ENCODE data around the gene HNRNPAB.
"Not testable (repeated sequence)": the region's sequence is repeated elsewhere in the genome, so short reads cannot be mapped to it uniquely, and the experiment has no call there.

HNRNPAB gene

DNA sequence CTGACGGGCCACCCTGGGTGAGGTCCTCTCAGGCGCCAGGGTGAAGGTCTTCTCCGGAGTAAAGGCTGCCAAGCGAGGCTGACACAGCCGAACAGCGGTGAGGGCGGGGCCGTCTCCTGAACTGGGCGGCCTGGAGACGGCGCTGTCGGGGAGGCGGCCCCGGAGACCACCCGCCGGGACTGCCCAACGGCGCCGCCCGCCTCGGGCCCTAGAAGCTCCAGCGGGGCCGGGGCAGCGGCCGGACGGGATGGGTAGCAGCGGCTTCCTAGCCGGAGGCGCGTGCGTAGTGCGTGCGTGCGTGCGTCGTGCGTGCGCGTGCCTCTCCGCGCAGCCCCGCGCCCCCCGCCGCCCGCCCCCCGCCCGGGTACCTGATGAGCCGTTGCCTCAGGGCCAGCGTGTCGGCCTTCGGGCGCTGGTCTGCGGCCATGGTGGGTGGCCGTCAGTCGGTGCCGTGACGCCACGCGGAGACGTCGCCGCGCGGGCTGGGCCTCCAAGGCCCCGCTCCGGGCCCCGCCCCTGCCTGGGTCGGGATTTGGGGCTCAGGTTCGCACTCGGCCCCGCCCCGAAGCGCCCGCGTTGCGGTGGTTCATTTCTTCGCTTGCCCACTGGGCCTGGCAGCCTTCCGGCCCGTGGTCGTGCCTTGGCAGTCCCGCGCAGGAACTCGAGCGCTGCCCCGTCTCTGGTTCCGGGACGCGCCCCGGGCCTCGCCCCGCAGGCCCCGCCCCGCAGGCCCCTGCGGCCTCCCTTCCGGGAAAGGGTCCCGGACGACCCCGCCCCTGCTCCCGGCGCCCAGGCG lies 28.0 kb downstream of the HNRNPAB start, which contains the start of gene PHYKPL:
PHYKPL (minus strand) TSS at position 679 of the 796 bp plus-strand sequence; CDS start at position 427, 252 bp downstream.
- DNase-seq, result peak; percentile 80

DNA sequence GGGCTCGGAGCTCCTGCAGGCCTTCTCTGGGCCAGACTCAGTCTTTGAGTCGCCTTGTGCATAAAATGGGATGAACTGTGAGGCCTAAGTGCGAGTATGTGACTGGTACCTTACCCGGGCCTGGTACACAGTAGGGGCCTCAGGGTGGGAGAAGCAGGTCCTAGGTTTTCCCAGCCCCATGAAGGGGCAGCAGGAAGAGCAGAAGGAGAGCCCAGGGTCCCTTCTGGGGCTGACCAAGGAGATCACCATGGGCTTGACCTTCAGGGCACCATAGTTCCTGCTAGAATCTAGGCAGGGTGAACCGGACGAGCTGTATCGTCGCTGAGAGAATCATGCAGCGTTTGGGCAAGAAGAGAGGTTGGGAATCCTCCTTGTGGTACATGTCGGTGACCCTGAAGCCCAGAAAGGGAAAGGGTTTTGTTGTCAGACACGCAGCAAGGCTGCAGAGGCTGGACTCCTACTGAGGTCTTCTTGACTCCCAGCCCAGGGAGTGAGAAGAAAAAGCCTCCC lies 28.6 kb downstream of the HNRNPAB start:
- no peak for DNase-seq

DNA sequence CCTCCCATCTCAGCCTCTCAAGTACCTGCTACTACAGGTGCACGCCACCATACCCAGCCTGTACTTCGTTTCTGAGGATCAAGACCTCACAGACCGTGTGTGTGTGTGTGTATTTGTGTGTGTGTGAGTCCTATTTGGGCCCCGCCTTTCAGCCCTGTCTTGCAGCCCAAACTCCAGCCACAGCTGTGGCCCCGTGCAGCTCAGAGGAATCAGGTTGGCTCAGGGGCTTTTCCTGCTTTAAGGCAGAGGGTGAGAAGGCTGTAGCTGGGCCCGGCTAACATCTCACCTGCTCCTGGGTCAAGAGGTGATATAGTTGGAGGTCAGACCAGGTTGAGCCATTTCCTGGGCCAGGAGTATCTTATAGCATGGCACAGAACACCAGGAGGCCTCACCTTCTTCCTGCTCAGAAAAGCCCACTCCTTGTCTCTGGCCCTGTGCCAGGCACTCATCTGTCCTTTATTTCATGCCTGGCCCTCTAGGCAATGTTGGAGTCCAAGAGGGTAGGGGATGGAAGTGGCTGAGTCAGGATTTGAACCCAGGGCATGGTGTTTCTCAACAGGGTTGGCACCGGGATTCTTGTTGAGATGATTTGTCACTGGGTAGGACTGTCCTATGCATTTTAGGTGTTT lies 29.9 kb downstream of the HNRNPAB start:
- no peak for DNase-seq

DNA sequence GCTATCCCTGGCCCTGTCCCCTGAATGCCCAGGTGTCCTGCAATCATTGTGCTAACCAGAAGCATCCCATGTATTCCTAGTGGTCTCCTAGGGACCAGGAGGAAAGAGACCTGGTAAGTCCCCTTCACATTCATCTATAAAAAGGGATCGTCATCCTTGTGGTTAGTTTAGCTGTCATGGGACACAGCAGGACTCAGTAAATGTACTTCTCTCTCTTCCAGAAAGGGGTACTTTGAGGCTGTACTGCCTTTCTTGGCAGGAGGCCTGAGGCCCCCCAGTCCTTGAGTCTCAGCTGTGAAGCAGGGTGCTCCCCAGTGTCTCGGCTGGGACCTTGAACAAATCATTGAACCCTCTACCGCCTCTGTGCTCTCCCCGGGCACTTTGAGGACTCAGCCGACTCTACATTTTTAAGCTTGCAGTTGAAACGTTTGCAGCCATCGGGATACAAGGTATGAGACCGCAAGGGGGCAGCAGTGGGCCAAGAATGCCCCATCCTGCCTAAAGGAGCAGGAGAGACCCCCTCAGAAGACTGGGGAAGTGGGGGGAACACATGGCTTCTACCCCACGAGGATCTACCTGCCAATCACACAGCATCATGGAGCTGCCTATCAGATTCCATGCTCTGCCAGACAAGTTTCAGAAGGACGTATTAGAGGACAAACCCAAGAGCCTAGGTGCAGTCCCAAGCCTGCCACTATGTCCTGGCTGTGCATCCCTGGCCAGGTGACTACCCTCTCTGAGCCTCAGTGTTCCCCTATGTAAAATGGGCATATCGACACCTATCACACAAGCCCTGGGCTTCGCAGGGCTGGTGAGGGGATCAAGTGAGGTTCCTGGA lies 30.6 kb downstream of the HNRNPAB start:
- DNase-seq, result peak; percentile 94

DNA sequence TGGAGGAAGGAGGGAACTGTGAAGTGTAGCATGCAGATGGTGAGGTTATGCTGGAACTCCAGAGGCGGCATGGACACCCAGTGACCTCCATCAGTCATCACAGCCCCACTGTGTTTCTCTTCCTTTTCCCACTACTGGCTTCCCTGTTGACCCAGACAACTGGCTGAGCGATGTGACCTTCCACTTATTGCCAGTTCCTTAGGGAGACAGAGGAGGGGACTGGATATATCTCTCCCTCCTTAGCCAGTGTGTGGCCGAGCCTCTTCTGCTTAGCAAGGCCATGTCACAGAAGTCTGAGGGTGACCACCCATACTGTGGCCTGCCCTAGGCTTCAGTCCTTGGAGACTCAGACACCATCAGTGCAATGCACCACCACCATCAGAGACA lies 31.2 kb downstream of the HNRNPAB start:
- no peak for DNase-seq

DNA sequence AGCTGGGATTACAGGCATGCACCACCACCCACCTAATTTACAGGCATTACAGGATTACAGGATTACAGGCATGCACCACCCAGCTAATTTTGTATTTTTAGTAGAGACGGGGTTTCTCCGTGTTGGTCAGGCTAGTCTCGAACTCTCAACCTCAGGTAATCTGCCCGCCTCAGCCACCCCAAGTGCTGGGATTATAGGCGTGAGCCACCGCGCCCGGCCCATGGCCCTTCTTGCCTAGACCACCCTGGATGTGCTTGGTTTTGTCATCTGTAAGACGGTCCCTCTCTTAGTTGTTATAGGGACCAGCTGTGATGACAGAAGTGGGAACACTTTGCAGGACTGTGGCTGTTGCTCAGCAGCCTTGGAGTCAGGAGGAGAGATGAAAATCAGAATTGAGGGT lies 31.8 kb downstream of the HNRNPAB start:
- no peak for DNase-seq

DNA sequence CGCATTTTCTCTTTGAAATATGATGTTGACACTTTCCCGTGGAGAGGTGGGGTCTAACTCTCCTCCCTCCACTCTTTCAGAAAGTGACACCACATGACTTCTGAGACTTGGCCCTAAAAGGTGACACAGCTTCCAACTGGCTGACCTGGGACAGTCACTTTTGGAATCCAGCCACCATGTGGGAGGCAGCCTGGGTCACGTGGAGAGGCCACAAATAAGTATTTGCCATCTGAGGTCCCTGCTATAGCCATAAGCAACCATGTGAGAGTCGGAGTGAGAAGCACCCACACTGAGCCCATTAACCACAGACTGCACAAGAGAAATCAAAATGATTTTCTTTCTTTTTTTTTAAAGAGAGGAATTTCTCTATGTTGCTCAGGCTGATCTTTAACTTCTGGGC lies 32.3 kb downstream of the HNRNPAB start:
- no peak for DNase-seq

DNA sequence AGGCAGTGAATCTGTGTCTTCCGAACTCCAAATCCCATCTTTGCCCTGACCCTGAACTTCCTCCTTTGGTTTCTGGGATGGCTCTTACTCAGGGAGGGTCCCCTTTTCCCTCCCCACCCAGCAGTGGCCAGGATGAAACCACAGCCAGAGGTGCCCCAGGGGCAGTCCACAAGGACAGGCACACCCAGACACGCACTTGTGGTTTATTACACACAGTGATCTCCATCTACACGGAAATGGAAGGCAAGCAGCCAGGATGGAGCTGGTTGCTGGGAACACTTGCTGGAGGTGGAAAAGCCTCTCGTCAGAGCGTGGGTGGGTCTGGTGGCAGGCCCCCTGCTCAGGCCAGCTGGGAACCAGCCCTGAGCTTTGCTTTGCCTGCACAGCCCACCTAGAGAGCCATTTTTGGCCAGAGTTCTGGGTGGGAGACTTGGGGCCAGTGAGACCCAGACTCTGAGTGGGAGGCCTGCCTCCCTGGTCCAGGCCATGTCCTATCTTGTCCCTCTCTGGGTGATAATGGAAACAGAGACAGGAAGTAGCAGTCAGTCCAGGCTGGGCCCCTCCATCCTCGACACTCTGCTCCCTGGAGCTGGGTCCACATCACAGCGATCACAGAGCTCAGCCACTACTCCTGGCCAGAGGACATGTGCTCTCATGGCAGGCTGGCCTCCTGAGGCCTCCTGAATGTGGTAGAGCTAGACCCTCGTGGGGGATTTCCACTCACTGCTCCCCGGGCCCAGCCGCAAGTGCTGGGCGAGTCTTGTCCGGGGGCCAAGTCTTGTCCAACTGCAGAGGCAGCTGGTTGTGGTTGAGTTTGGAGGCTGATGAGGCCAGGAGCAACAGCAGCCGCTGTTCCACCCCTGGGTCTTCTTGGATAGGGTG lies 33.3 kb downstream of the HNRNPAB start:
- no peak for DNase-seq

DNA sequence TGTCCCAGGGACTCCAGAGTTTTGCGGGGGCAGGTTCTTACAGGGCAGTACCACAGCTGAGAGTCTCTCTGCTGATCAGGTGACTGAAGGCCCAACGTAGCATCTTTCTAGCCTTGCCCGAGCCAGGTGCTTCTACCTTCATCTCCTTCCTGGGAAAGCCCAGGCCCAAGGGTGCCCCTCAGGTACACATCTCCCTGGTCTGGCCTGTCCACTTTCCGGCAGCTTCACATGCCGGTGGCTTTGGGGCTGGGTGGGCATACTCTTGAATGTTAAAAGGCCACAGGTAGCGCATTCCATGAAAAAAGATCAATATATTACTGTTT lies 33.9 kb downstream of the HNRNPAB start:
- DNase-seq, result no peak

DNA sequence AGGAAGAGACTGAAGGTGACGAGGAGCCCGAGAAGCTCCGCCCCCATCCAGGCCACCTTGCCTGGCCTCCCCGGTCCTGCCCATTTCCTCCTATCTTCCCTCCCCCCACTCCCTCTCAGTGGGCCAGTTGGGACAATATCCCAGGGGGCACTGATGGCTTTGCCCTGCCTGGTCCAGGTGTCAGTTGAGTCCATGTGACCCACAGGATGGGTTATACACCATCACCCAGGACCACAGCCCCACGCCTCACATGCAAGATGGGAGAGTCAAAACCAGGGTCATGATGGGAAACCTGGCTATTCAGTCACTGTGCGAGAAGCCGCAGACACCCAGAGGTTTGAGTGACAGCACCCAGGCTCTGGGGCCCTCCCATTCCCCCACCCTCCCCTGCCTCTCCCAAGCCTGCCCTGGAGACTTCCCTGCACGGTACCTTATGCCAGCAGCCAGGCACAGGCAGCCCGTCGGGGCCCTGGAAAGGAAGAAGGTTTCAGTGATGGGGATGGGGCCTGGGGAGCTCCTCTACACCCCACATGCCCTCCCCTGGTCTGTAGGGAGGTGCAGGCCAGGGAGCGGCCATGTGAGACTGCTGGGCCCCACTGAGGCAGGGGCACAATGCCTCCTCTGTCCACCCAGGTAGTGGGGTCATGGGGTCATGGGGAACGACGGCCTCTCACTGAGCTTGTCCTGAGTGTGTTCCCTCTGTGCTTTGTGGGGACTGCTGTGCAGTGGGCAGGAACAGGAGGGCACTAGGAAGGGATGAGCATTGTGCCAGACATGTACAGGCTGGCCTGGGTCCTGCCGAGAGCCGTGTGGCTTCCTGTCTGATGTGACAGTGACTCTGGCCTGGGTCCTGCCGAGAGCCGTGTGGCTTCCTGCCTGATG lies 34.6 kb downstream of the HNRNPAB start:
- peak; percentile 60 for DNase-seq

DNA sequence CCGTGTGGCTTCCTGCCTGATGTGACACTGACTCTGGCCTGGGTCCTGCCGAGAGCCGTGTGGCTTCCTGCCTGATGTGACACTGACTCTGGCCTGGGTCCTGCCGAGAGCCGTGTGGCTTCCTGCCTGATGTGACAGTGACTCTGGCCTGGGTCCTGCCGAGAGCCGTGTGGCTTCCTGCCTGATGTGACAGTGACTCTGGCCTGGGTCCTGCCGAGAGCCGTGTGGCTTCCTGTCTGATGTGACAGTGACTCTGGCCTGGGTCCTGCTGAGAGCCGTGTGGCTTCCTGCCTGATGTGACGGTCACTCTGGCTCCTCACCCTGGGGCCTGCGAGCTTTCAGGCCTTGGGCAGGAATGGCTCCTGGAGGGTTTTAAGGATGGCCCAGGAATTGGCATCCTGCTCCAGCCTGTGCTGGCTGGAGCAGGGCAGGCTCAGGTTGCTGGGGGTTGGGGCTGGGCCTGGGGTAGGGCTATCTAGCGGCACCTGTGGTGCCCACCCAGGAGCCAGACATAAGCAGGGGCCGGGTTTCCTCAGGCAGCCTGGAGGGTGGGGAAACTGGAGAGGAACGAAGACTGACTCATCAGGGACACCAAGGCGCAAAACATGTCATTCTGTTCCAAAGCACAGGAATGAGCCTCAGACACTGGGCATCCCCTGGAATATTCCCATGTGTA lies 35.4 kb downstream of the HNRNPAB start:
- not testable (repeated sequence) for DNase-seq

DNA sequence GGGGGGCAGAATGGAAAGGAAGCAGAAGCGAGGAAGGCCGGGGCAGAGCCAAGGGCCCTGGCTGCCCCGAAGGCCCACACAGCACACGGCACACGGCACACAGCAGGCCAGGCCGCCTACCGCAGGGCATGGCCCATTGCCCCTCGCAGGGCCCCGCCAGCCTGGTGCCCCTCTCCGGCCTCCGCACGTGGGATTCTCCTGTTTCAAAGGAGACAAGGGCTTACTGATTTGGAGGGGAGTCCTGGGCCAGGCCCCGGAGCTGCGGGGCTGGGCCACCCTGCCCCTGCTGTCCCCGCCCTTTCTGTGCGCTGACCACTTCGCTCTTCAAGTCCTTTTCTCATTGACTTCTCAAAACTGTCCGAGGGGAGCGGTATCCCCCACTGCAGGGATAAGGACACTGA lies 36.0 kb downstream of the HNRNPAB start:
- no peak for DNase-seq

DNA sequence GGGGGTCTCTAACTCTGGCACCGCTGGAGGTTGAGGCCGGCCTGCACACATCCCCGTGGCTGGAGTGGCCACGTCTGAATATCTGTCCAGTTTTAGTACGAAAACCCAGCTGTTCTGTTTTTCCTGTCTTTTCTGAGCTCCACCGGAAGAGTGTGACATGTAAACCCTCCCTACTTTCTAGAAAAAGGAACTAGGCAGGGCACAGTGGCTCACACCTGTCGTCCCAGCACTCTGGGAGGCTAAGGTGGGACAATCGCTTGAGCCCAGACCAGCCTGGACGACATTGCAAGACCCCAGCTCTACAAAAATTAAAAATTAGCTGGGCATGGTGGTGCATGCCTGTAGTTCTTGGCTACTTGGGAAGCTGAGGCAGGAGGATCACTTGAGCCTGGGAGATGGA lies 36.4 kb downstream of the HNRNPAB start:
- no peak for DNase-seq

DNA sequence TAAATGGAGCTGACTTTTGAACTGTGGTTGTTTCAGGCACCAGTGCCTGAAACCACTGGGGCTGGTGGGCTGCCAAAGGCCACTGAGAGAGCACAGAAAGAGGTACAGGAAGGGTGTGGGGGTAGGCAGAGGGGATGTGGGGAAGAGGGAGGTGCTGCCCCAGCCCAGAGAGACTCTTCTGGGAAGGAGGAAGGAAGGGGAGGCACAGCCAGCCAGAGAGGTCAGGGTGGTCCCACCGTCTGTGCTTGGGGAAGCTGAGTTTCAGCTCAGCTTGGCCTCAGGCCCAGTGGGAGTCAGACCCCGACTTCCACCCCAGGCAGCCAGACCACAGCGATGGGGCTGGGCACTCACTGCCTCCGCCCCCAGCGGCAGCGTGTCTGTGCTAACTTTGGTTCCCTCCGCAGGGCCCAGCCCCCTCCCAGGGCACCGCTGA lies 36.9 kb downstream of the HNRNPAB start:
- DNase-seq, result peak; percentile 50

DNA sequence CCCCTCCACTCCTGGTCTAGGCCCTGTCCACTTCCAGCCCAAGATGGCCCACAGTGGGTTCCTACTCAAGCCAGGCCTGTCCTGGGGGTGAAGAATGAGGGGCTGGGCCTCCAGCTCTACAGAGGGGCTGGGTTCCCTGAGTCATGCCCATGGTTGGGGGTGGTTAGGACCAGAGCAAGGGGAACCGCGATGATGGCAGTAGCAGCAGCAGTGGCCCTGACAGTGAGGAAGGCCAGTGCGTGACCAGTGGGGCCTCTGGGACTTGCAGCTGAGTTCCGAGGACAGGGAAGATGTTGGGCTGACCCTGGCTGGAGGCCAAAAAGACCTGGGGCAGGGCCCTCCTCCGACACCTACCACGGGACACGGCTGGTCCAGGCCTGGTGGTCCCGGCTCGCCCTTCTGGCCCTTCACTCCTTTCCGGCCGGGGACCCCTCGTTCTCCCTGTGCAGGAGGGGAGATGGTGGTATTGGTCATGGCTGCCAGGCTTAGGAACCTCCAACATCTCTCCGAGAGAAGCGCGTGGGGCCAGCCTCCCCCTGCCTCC lies 37.4 kb downstream of the HNRNPAB start:
- no peak for DNase-seq

DNA sequence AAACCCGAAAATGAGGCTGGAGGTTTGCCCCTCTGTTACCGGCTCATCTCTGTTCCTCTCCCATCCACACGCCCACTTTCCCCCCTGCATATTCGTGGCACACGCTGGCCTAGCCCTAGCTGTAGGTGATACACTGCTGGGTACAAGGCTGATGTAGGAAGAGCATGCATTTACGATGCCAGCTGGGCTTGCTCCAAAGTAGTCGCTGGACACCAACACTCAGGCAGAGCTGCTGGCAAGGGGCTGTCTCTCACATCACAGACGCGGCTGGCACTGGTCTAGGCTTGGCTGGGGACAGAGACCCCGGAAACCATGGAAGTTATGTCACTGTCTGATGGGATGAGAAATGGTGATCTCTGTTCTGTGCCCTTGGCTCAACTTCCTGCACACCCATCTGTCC lies 38.1 kb downstream of the HNRNPAB start:
- DNase-seq, result no peak

DNA sequence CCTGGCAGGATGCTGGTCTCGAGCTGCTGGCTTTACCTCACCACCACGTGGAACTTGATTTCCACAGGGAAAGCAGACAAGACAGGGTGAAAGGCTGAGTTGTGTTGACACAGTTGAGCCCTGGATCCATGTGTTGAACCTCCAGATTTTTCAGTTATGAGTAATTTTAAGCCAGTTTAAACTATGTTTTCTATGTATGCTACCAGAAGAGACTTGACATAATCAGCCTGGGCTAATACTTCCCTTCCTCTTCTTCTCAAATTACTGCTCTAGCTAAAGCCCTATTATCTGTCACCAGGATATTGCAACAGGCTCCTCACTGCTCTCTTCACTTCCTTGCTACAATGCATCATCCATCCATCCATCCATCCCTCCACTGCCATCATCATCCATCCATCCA lies 40.2 kb downstream of the HNRNPAB start:
- no peak for DNase-seq

DNA sequence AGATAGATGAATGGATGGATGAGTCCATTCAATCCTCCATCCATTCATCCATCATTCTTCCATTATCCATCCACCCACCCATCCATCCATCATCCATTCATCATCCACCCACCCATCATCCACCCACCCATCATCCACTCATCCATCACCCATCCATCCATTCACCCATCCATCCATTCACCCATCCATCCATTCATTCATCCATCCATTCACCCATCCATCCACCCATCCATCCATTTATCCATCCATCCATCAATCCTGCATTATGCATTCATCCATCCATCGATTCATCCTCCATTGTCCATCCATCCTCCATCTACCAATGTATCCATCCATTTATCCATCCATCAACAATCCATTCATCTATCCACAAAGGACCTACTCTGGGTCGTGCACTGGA lies 41.1 kb downstream of the HNRNPAB start:
- no peak for DNase-seq

DNA sequence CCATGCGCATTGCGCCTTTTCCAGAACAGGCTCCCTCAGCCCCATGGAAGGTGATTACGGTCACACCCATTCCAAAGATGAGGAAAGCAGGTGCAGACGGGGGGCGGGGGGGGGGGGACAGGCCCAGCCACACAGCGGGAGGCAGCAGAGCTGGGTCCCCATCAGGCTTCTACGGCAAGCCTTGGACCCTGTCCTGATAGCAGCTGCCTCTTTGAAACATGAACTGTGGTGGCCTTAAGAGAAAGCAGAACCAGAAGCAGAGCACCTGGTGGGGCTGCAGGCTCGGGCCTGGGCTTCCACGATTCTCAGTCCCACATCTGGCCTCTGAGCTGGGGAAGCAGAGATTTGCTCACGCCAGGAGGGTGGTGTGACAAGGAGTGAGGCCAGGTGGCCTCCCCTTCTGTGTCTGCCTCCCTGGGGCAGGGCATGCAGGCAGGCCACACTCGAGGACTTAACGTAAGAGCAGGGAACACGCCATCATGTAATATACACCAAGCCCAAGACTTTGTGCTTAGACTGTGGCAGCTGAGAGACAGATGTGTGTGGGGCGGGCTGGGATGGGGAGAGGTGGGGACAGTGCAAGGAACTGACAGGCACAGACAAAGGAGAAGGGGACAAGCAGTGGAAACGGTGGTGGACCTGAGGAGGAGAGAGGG lies 42.4 kb downstream of the HNRNPAB start:
- no peak for DNase-seq
